Stimulated activated naive CD4-positive, alpha-beta T cell treated with Interleukin-2 at 50 U/mL for 16 hours (primary cell): ENCODE results near the gene WNT11.

Experiments used
- DNase-seq: peaks from one replicate; lab custom pipeline; 2025; lab: John Stamatoyannopoulos, UW

The WNT11 gene

DNA sequence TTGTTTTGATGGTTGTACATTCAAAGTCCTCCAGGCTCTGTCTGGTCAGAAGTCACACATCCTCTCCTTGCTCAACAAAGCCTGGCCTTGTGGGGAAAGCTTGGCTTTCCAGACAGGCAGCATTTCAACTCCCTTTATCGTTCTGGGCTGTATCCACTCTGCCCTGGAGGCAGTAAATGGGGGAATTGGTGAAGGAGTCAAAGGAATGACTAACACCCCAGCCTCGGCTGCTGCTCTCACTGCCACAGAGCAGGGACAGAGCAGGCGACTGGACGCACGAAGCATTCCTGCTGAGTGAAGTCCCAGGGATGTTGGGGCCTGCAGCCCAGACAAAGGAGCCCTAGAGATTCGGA lies 52.8 kb downstream of the WNT11 start:
- no peak for DNase-seq

DNA sequence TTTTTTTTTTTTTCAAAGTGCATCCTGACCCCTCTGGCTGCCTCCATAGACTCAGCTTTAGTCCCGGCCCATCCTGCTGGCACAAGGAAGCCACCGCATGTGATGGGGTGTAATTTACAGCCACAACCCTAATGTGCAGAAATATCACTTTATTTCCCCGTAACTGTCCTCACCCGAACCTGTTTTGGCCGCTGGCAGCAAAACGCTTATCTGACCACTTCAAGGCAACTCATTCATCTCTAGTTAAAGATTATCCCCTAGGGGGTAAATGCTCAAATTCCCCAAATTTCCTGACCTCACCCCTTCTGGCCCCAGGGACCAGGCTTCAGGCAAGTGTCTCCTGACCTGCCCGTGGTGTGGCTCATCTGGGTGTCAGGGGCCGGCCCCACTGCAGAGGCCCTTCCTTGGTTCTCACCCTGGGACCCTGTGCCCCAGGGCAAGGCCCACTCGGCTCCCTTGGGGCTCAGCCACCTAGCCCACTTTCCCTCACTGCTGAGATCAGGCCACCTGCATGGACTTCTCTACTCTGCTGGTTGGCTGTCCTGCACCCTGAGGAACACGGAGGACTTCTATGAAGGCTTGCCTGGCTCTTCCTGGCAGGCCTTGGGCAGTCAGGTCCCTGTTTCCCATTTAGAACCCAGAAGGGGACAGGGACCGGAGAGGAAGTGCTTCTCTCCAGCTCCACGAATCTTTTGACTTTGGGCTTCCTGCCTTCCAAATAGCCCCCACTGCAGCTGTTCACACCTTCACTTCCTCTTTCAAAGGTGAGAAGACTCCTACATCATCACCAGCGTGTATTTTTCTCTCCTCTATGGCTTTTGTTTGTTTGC lies 53.3 kb downstream of the WNT11 start:
- no peak for DNase-seq

DNA sequence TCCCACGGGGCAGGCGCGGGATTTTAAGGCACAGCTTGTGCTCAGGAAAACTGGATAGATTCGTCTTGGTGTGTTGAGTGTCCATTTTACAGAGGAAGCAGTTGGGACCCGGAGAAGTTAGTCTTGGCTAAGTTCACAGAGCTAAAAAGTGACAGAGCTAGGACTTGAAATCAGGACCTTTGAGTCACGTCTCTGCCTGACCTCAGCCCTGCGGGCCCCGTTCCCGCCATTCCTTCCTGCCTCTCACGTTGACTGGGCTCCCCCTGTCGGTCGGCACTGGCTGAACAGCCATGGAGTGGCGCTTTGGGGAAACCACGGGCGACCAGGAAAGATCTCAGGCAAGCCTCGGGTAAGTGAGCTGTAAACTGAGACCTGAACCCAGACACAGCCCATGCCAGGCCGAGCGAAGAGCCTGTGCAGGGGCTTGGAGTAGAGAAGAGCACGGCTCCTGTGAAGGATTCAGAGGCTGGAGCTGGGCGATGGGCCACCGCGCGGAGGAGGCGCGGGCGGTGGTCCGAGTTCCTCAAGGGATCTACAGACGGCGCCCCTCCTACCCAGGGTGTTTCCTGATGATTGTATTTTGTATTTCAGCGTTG lies 54.1 kb downstream of the WNT11 start:
- peak; percentile 83 for DNase-seq

DNA sequence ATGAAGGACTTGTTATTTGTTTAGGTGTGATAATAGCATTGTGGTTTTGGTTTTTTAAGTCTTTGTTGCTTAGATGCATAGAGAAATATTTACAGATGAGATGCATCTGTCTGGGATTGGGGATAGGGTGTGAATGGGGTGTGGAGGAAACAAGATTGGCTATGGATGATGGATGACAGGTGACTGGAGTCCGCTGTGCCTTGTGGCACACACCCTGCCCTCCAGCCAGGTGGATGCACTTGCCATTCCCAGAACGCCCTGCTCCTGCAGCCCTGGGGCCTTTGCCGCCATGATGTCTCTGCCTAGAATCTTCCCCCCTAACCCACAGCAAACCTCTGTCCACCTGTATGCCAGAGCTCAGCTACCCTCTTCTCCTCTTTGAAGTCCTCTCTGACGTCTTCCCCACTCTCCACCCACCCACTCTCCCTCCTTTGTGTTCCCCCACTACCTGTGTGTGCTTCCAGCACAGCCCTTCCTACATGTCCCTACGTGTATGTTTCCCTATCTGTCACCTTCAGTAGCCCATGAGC lies 54.7 kb downstream of the WNT11 start:
- DNase-seq, result no peak

DNA sequence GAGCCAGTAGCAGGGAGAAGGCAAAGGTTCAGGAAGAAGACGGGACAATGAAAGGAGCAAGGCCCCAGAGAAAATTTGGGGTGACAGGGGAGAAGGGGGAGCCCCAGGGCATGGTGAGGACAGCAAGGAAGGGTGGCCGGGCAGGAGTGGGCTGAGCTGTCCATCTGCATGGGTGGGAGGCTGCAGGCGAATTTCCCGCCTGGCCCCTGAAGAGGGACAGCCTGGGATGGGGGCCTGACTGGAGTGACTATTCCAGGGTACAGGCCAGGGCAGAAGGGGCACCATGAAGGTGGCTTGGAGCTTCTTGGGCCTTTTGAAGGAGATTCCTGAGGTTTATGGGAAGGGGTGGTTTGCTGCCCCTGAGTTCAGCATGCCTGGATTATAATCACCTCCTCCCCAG lies 56.2 kb downstream of the WNT11 start:
- DNase-seq, result no peak

DNA sequence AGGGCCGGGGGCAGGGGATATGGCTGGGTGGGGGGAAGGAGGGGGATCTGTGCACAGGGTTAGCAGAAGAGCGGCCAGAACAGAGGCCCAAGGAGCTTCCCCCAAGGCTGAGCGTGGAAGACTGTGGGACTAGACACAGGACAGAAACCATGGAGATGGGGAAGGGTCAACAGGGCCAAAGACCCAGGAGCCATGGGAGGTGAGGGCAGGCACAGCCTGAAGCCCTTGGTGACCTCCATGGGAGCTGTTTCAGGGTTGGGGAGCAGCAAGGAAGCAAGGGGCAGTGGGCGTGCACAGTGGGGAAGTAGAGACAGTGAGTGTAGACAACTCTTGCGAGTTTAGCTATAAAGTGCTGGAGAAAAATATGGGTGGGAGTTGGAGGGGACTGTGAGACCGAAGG lies 56.6 kb downstream of the WNT11 start:
- no peak for DNase-seq

DNA sequence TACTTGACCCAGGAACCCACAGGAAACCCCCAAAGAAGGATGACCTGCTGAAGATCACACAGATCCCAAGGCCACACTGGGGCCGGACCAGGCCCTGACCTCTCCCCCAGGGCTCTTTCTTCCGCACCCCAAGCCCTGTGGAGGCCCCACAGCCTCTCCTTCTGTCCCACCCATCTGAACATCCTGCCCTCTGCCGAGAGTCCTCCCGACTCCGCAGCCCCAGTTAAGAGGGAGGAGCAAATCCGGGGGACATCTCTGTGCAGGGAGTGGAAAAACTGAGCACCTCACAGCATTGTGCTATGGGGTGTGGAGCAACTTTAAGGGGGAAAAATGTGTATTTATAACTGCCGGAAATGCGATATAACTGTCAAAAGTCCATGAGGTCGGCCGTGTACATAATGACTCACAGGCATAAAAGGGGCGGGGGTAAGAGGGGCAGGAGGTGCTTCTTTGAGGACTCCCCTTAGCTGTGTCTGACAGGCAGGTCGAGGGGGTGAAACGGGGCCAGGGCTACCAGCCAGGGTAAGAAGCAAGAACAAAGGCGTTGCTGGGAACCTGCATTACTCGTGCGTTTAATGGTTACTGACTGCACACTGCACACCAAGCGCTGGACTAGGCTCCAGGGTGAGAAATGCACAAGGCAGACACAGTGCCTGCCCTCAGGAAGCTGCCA lies 57.2 kb downstream of the WNT11 start:
- no peak for DNase-seq

DNA sequence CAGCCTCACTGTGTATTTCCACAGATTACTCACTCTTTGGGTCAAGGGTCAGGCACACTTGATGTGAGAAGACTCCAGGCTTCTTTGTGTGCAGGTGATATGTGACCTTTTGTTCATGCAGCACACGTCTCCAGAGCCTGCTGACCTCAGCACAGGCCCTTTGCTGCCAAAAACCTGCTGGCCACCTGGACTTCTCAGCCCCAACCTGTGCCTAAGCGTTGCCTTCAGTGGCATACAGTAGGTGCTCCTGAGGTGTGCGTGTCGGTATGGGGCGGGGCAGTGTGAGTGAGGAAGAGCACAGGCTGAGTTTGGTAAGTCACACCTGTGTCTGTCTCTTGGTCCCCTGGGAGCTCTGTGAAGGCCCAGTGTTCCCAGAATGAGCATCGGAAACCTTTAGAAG lies 58.1 kb downstream of the WNT11 start:
- DNase-seq, result no peak

DNA sequence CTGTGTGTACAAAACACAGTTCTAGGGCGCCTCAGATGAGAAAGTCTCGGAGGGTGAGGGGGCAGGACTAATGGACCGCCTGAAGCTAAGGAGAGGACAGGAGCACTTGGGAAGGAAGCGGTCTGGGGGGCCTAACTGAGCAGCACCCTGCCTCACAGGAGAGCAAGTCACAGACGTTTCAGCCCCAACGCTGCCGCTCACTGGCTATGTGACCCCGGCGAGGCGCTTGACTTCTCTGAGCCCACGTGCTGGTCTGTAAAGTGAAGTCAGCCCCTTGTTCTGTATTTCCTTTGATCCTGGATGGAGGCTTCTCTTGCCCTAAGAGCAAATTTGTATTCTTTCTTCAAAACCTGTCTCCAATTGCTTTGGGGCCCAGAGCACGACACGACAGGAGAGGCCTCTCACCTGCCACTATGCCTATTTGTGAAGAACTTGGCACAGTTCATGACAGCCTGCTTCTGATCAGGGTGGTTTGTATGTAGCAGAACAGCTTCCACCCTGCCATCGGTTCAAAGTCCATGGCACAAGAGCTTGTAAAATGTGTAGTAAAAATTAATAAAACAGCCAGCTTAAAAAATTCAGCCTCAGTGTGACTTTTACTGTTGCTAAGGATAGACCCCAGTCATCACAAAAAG lies 59.1 kb downstream of the WNT11 start:
- no peak for DNase-seq

DNA sequence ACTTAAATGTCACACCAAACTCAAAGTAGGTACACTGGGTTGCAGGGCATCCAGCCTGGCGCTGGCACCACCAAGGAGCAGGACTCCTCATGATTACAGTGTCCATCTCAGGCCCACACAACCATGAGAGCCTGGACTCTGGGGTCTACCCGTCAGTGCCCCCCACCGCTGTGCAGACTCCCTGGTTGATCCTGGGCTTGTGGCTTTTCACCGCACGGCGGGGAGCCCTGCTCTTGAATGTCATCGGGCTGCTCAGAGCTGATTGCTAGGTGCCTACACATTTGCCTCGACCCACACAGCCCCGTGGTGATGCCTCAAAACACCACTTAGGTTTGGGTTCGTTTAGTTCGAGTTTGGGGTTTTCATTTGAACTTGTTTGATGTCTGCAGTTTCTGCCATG lies 63.0 kb downstream of the WNT11 start:
- no peak for DNase-seq

DNA sequence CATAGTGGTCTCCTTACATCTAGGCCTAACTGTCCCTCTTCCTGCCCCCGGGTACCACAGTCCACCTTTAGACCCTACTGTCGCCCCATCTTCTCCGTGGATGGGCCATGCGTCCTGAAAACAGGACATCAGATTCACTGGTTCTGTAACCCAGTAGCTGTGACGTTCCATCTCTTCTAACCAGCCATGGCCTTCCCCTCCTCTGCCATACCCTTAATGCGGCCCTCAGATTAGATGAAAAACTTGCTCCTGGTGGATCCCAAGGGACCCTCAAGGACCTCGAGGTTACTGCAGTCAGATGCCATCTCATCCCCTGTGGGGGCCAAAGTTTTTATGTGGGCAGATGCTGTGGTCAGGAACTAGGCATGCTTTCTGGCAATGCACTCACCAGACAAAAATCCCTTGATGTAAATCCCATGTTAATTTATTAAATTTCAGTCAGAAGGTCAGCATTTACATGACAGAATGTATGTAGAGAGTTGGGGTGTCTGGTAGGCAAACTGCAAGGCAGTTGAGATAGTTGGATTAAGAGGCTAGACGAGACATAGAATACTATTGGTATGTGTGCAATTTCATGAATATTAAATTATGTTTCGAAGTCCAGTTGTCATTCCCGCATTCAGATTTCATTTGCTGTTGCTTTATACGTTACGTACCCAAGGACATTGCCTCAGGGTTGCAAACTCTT lies 64.3 kb downstream of the WNT11 start:
- no peak for DNase-seq

DNA sequence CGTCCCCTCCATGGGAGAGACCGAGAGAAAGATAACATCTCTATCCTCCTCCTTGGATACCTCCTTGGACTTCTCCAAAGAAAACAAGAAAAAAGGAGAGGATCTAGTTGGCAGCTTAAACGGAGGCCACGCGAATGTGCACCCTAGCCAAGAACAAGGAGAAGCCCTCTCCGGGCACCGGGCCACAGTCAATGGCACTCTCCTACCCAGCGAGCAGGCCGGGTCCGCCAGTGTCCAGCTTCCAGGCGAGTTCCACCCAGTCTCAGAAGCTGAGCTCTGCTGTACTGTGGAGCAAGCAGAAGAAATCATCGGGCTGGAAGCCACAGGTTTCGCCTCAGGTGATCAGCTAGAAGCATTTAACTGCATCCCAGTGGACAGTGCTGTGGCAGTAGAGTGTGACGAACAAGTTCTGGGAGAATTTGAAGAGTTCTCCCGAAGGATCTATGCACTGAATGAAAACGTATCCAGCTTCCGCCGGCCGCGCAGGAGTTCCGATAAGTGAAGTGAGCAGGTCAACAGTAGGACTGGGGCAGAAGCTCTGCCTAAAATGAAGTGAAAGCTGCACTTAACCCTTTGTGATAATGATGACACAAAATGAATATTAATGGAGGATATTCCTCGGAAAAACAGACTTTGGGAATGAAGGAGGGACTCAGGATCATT lies 65.3 kb downstream of the WNT11 start:
- no peak for DNase-seq

DNA sequence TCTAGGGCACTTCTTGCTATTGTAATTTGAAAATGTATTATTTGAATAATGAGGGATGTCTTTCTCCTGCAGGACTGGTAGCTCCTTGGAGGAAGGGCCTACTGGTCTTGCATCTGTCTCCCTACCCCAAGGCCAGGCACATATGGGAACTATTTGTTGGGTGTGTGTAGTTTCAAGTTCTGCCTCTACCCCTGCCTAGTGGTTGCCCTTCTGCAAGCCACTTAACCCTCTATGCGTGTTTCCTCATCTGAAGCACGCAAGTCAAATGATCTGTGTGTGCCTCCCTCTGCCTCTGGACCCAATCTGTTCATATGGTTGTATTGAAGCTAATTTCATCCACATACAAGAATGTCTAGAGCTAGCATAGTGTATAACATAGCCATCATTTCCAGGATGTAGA lies 67.0 kb downstream of the WNT11 start:
- DNase-seq, result no peak
